HFF-Myc (cell line): ENCODE results near the gene LDB3.

Experiments used
- DNase-seq: peaks from one replicate; pipeline ENCODE4 v3.0.0-alpha.2; 2011; ENCODE audit warnings: low read depth; ENCODE audit errors: extremely low read depth
- H3K4me3 ChIP-seq: replicated peaks from 2 replicates; pipeline ENCODE4 v1.5.1; 2011; ENCODE audit warnings: low read depth, mild to moderate bottlenecking, control low read depth, low read length
- CTCF ChIP-seq: IDR thresholded peaks from 2 replicates; pipeline ENCODE4 v1.5.1; 2012; ENCODE audit warnings: mild to moderate bottlenecking, low read depth, low read length, control low read depth; ENCODE audit errors: missing control alignments

The LDB3 gene

GRCh38 chr10:86671985-86672710 is 3.8 kb downstream of the LDB3 start:
- H3K4me3 ChIP-seq, result no peak overlapping the region
- no peak for DNase-seq
- TF ChIP-seq CTCF, result no peak

- no peak for TF ChIP-seq CTCF
- DNase-seq, result no peak
- no peak overlapping the region for H3K4me3 ChIP-seq
Measured at GRCh38 chr10:86673216-86673826, 5.0 kb downstream of the LDB3 start.

GRCh38 chr10:86673827-86674581 is 5.7 kb downstream of the LDB3 start:
- DNase-seq, result no peak
- TF ChIP-seq CTCF, result no peak
- no peak overlapping the region for H3K4me3 ChIP-seq

- no peak overlapping the region for H3K4me3 ChIP-seq
- DNase-seq, result no peak
- TF ChIP-seq CTCF, result no peak
Measured at GRCh38 chr10:86674912-86675311, 6.6 kb downstream of the LDB3 start.

GRCh38 chr10:86677374-86677773 is 9.1 kb downstream of the LDB3 start:
- no peak for TF ChIP-seq CTCF
- H3K4me3 ChIP-seq, result no peak overlapping the region
- DNase-seq, result no peak

- no peak for DNase-seq
- TF ChIP-seq CTCF, result no peak
- H3K4me3 ChIP-seq, result no peak overlapping the region
Measured at GRCh38 chr10:86678999-86679792, 10.9 kb downstream of the LDB3 start.
